GM18502 (cell line): Measurements from ENCODE around the gene CACNB2.

Experiments used
- ATAC-seq: cut with Tn5 transposase; IDR thresholded peaks from one replicate; pipeline ENCODE4 v1.9.1; 2021; ENCODE audit warnings: mild to moderate bottlenecking; ENCODE audit not compliant: unreplicated experiment, poor library complexity

Gene CACNB2

DNA sequence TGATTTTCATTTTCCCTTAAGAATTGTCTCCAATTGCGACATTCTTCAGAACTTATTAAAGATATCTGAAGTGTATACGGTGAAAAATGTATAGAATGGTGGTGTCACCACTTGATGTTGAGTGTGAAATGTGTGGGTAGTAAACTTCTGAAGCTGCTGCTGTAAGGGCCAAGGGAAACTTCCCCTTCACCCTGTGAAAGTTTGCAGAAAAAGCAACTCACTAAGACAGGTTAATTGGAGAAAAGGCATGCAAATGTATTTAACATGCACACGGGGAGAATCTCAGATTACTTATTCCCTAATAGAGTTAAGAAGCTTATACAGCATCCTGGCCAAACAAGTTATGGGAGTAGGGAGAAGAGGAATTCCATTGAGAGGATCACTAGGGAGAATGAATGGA, 338.1 kb downstream of the CACNB2 start:
- no peak for ATAC-seq

DNA sequence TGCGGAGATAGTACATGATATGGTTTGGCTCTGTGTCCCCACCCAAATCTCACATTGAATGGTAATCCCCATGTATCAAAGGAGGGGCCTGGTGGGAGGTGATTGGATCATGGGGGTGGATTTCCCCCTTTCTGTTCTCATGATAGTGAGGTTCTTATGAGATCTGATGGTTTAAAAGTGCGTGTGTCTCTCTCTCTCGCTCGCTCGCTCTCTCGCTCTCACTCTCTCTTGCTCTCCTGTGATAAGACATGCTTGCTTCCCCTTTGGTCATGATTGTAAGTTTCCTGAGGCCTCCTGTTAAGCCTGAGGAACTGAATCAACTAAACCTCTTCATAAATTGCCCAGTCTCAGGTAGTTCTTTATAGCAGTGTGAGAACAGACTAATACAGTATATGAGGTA, 339.3 kb downstream of the CACNB2 start:
- no peak for ATAC-seq

DNA sequence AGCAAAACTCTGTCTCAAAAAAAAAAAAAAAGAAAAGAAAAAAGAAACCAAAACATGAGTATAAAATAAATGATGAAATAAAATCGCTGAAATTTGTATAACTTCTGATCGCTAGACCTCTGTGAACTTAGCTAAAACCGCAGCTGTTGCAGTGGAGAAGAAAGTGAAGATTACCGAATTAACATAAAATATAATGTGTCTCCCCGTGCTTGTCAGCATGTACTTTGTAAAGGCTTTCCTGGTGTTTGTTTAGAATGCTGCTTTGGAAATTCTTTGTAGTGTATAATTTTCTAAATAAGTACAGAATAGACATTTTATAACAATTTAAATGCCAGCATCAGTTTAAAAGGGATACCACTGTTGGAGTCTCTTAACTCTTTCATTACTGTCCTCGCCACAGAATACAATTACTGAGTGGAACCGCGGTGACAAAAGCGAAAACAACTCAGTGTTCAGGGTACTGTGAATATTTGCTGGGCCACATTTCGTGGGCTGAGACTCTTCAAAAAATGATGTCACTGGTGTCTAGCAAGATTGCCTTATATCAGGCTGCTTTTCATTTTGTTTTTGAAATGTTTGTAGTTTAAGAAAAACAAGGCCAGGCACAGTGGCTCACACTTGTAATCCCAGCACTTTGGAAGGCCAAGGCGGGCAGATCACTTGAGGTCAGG, 343.4 kb downstream of the CACNB2 start:
- no peak for ATAC-seq

DNA sequence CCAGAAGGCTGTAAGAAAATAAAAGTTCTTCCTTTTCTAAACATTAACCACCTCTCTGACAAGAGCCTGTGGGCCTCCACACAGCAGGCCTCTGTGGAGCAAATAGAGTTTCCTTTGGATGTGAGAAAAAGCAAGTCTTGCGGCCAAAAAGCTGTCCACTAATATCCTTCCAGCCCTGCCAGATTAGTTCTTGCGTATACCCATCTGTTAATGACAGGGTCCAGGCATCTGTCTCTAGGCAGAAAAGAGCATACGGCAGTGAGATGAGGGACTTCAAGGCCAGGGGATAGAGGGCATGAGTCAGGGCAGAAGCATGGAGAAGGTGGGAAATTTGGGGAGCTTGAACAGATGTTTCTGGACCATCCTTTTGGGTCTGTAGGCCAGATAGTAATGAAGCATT, 346.2 kb downstream of the CACNB2 start:
- no peak for ATAC-seq

DNA sequence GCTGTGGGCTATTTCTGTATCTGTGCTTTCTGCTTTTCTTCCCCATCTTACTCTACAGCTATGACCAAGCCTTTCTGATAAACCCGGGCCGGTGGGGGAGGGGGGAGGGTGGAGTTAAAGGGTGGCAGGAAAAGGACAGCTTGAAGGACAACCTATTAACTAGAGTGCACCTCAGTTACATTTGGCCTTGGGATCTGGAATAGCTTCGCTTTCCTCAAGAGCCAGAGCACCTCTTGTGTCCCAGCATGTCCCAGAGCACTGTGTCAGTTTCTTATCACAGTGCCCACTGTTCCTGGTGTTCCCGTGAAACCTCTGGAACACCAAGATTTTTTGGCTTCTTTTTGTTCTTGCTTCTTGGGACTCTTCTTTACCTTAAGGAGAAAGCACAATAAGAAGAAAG, 350.5 kb downstream of the CACNB2 start:
- ATAC-seq, result no peak

DNA sequence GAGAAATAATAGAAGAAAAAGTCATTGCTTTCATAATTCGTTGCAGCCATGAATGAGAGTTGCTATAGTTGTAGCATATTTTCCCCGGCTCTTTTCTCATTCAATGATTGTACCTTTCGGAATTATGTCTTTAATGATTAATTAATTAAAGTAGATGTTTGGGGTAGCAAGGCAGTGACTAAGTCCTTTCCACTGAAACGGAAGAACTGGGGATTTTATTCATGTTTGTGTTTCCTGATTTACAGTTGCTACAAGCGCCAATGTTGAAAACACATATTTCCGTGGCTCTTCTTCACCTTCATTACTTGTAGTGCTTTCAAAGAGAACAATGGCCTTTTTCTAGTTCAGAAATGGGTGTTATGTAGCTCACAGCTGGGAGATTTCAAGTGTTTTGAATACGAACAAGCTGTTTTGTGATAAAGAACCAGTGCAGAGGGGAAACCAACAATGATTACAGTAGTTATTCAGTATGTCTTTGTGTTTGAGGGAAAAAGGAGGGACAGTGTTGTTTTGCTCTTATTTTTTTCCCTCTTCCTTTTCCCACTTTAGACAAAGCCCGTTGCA, 357.7 kb downstream of the CACNB2 start:
- no peak for ATAC-seq

DNA sequence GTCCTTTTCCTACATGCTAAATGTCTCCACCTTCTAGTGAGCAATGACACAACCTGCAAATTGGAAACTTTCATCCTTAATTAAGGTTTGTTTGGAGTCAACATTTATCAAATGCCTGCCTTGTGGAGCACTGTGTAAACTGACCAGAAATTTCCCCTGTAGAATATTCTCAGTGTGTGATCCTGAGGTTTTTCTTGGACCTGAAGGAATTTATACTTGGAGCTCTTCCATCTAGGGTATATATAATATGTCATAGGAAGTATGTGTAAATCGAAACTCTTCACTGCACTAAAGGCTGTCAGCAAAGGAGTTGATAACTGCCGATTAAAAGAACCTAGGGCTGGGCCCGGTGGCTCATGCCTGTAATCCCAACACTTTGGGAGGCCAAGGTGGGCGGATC, 358.8 kb downstream of the CACNB2 start:
- no peak for ATAC-seq

DNA sequence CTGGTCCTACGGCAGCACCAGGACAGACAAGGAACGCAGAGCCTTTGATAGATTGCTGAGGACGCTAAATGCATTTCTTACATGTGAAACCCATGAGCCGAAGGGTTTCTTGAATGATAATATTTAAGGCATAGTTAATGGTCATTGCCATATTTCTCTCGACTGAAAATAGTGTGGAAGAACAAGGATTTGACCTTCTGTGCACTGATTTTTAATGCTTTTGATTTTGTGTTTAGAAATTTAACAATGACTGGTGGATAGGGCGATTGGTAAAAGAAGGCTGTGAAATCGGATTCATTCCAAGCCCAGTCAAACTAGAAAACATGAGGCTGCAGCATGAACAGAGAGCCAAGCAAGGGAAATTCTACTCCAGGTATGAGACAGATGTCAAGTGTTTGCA, 360.4 kb downstream of the CACNB2 start:
- ATAC-seq, result no peak

DNA sequence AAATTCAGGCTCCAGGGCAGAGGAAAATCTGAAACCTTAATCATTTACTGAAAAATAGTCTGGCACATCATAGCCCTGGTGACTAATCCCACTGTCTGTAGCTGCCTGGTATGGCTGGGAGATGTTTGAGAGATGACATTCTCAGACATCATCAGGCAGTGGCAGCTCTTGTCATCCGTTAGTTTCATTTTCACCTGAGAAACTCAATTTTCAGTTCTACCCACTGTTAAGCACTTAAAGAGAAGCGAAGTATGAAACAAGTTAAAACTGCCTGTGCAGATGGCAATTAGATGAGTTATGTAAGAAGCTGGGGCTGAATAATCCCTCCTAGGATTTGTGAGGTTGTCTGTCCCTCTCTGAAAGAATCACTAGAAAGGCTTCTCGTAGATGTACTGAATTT, 361.0 kb downstream of the CACNB2 start:
- ATAC-seq, result peak; percentile 96

DNA sequence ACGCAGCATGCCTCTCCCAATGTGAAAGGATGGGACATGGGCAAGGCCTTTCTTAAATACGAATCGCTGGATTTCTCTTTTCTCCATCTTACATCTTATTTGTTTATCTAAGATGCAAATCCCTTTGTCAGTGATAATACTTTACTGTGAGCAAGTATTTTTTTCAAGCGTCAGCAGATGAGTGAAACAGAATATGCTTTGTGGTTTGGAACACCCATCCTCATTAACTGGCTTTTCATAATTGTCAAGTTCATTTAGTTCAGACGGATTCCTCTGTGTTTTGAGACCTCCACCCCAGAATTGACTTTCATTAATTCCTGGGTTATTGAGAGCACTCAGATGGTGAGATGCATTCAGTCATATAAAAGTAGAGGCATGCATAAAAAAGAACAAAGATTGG, 361.4 kb downstream of the CACNB2 start:
- no peak for ATAC-seq

DNA sequence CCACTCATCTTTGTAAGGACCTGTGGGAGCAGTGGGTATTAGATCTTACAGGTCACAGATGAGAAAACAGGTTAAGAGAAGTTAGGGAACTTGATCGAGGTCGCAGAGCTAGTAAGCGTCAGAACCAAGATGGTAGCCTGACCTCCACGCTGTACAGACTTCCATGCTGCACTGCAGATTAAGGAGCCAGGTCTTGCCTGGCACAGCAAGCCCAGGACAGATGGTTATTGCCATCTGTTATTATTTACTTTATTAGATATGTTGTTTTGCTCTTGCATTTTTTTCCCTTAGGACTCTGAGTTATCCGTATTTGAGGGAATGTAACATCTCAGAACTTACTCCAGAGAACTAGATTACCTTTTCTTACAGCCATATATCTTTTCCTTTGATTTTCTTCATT, 363.9 kb downstream of the CACNB2 start:
- ATAC-seq, result no peak

DNA sequence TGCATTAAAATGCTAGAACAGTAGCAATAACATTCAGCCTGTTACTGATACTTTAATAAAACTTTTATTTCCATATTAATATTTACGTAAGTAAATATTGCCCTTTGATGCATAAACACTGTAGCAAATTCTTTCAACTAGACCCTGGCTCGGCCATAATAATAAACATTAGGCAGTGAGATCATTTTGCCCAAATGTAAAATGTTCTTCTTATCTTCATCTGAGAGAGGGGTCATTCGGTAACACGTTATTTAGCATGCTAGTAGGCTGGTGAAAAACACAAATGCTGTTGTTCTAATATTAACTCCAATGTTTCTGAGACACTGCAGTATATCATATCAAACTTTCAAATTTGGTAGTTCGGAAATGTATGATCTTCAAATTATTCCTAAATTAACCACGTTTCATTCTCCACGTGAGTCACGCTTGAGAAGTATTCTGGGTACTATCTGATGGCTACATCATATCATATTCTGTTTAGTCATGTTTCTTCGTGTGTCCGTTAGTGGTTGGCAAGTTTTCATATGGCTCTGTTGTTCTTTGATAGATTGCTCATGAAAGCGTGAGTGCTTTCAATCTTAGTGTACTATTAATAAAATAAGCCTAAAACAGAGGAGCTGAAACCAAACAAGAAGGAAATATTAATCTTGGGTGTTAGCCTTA, 365.4 kb downstream of the CACNB2 start:
- no peak for ATAC-seq

DNA sequence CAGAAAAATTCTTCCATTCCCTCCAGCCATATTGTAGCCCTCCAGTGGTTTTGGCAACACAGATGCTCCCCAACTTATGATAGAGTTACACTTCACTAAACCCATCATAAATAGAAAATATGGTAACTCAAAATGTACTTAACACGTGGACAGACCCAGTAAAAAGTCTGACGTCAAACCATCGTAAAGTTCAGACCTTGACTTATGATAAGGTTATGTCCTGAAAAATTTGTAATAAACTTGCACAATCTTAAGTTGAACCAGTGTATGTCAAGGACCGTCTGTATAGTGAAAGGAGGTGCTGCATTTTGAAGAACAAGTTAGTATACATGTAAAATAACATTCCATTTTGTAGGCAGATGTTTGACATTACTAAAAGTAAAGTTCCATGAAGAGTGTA, 368.4 kb downstream of the CACNB2 start:
- no peak for ATAC-seq

DNA sequence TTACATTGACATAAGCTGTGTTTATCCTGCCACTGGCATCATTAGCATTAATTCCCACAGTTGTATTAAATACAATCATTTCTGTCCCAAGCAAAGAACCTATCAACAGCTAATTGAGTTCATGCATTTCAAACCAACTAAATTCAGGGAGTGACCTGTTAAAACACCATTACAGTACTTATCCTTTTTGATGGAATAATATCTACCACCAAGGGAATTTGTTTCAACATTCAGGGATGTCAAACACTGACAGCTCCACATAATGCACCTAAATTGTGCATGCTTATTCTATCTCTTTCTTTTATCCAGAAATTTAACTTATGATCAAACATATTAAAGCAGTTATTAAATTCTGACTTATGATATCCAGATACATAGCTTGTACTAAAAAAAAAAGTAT, 374.3 kb downstream of the CACNB2 start:
- no peak for ATAC-seq

DNA sequence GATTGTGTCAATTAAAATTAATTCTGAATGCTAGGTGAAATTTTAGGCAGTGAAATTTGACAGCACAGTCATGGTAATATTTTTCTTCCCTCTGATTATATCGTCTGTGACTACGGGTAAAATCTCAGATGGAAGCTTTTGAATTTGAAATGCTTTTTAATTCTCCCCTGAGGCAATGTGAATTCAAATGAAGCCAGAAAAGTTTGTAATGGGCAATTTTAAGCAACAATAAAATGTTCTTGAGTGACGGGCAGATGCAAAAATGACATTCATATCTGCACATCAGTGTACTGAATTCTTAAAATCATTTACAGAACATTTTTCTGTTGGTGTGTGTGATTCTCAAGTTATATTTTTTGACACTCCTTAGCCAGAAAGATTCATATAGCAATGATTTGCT, 376.6 kb downstream of the CACNB2 start:
- no peak for ATAC-seq

DNA sequence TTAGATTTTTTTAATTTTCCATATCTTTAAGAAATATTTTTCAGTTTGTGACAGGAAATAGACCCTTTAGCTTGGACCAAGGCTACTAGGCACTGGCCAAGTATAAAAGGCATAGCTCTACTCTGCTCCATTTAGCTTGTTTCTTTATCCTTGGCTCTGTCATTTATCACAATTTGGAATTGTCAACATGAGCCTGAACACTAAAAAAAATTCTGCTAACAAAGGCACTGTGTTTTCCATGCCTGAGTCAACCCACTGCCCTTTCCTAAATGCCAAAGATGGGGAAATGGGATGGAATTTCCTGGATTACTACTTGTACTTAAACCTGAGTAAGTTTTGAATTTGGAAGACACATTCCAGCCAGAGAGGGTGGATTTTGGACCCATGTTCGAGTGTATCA, 382.8 kb downstream of the CACNB2 start:
- ATAC-seq, result no peak

DNA sequence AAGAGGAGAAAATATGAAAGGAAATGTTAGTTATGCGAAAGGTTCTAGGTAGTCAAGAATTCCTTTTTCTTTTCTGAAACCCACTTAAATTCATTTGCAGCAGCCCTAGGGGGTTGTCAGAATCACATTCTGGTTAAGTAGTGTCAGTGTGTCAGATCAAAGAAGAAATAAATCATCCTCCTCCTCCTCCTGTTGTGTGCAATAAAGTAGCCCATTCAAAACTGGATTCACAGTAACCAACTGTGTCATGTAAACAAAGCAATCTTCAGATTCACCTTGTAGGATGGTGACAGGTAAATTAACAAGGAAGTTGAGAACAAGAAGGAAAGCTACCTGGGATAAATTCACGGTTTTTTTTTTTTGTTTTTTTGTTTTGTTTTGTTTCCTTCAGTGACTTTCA, 383.6 kb downstream of the CACNB2 start:
- ATAC-seq, result no peak

DNA sequence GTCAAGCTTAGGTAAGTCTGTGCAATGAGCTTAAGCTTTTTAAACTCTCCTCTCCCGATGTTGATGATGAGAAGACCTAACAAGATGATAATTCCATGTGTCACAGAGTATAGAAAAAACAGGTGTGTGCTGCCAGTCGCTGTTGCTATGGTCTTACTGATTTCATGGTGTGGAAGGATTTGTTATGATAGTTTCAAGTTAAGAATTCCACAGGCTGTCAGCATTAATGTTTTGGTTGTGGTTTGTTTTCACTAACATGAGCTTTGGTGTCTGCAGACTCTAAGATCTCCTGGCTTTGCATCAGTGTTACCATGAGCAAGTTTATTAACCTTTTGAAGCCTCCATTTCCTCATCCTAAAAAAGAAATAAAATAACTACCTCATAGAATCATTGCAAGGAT, 387.5 kb downstream of the CACNB2 start:
- ATAC-seq, result no peak

DNA sequence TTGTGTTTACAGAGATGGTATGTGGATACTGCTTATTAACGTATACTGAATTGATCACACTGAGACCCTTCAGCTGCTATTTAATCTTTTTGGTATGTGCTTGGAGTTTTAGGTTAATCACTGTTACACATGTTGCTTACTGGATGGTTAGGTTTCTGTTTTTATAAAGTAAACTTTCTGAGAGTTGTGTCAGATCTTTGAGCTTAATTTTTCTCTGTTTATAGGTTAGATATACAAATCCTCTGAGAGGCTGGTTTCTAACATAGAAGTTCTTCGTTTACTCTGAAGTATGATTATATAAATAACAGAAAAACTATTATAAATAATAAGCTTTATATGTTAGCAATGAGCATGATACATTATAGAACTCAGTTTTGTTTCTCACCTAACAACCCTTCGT, 388.1 kb downstream of the CACNB2 start:
- ATAC-seq, result no peak

DNA sequence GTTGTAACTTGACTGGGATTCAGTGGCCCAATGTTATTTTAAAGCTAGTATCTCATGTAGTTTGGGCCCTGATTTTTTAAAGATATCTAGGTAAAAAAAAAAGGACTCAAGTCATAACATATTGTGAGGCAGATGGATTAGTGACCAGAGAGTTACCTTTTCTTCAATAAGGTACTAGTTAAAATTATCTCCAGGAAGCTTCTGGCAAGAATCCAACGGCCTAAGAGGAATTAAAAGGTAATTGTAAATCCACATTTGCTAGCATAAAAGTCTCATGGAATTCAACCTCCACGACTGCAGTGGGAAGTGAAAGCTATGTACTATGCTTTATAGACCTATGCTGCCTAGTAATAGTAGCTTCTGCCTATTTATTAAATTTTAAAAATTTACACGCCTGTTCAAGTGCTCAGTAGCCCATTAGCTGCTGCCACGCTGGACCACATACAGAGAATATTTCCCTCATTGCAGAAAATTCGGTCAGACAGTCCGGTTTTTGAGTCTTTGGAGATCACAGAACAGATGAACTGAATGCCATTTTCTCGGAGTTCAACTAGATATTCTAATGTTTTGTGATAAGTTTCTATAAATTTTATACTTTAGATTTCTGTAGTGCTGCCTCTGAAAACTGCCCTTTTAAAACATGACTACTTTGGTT, 392.8 kb downstream of the CACNB2 start:
- ATAC-seq, result no peak

DNA sequence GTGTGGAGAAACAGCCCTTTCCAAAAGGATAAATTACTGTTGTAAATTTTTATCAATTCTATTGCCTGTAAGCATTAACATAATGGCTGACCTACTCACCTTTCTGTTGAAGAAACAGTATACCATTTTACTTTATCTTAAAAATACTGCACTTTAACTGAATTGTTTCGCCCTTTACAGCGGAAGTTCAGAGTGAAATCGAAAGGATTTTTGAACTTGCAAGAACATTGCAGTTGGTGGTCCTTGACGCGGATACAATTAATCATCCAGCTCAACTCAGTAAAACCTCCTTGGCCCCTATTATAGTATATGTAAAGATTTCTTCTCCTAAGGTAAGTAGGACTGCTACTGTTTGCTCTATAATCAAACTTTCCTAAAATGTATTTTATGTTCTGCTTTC, 393.7 kb downstream of the CACNB2 start:
- ATAC-seq, result no peak

DNA sequence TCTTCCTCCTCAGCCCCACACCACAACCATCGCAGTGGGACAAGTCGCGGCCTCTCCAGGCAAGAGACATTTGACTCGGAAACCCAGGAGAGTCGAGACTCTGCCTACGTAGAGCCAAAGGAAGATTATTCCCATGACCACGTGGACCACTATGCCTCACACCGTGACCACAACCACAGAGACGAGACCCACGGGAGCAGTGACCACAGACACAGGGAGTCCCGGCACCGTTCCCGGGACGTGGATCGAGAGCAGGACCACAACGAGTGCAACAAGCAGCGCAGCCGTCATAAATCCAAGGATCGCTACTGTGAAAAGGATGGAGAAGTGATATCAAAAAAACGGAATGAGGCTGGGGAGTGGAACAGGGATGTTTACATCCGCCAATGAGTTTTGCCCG, 399.1 kb downstream of the CACNB2 start:
- ATAC-seq, result no peak
